ENCODE results near the gene IFNG-AS1.

Gene IFNG-AS1

DNA sequence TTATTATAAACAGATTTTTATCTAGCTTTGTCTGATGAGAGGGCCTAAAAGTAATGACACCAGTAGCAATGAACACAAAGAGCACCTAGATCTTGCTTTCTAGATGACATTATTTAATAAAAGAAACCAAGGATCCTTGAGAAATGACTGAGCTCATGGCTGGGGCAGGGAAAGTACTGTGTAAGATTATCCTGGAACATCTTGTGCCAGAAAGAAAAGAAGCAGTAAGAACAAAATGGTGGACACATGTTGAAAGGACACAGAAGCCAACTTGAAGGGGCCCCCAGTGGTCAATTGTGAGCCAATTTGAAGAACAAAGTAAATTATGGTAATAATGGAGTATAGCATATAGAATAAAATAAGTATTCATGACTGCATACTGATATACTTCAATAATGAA is 10.0 kb downstream of the IFNG-AS1 start:
- H2AFZ ChIP-seq (ENCODE audit: low read length), result no peak overlapping the region
- TF ChIP-seq, protein P1, sequence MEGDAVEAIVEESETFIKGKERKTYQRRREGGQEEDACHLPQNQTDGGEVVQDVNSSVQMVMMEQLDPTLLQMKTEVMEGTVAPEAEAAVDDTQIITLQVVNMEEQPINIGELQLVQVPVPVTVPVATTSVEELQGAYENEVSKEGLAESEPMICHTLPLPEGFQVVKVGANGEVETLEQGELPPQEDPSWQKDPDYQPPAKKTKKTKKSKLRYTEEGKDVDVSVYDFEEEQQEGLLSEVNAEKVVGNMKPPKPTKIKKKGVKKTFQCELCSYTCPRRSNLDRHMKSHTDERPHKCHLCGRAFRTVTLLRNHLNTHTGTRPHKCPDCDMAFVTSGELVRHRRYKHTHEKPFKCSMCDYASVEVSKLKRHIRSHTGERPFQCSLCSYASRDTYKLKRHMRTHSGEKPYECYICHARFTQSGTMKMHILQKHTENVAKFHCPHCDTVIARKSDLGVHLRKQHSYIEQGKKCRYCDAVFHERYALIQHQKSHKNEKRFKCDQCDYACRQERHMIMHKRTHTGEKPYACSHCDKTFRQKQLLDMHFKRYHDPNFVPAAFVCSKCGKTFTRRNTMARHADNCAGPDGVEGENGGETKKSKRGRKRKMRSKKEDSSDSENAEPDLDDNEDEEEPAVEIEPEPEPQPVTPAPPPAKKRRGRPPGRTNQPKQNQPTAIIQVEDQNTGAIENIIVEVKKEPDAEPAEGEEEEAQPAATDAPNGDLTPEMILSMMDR (IDR thresholded peaks at IDR 0.05; ENCODE audit: low read length), result no peak
- TF ChIP-seq EZH2 (IDR thresholded peaks at IDR 0.05; ENCODE audit: borderline replicate concordance, low read length), result no peak
- H3K4me3 ChIP-seq (ENCODE audit: low read depth, low read length, poor library complexity, severe bottlenecking), result no peak overlapping the region
- no peak overlapping the region for H3K9ac ChIP-seq (ENCODE audit: low read length)
- H3K27me3 ChIP-seq (ENCODE audit: insufficient read depth, low read length), result no peaks in the 10 kb centered on the region
- peaks cover 10% of the 10 kb centered on the region for H3K4me1 ChIP-seq (ENCODE audit: insufficient read depth, low read length, severe bottlenecking)
- no peaks in the 10 kb centered on the region for H3K9me2 ChIP-seq (ENCODE audit: low read depth, low read length)
- H3K4me2 ChIP-seq (ENCODE audit: low read length), result no peak overlapping the region
- no peaks in the 10 kb centered on the region for H3K9me3 ChIP-seq (ENCODE audit: low read length)
- no peaks in the 10 kb centered on the region for H3K79me2 ChIP-seq (ENCODE audit: insufficient read depth, low read length)
- H3F3A ChIP-seq (ENCODE audit: insufficient read depth, low read length), result no peaks in the 10 kb centered on the region
- H3K36me3 ChIP-seq (ENCODE audit: insufficient read depth, low read length), result peaks cover 45% of the 10 kb centered on the region
- H3K27ac ChIP-seq (ENCODE audit: low read depth, low read length, poor library complexity, severe bottlenecking), result no peak overlapping the region
- H4K20me1 ChIP-seq (ENCODE audit: insufficient read depth, low read length), result no peaks in the 10 kb centered on the region

DNA sequence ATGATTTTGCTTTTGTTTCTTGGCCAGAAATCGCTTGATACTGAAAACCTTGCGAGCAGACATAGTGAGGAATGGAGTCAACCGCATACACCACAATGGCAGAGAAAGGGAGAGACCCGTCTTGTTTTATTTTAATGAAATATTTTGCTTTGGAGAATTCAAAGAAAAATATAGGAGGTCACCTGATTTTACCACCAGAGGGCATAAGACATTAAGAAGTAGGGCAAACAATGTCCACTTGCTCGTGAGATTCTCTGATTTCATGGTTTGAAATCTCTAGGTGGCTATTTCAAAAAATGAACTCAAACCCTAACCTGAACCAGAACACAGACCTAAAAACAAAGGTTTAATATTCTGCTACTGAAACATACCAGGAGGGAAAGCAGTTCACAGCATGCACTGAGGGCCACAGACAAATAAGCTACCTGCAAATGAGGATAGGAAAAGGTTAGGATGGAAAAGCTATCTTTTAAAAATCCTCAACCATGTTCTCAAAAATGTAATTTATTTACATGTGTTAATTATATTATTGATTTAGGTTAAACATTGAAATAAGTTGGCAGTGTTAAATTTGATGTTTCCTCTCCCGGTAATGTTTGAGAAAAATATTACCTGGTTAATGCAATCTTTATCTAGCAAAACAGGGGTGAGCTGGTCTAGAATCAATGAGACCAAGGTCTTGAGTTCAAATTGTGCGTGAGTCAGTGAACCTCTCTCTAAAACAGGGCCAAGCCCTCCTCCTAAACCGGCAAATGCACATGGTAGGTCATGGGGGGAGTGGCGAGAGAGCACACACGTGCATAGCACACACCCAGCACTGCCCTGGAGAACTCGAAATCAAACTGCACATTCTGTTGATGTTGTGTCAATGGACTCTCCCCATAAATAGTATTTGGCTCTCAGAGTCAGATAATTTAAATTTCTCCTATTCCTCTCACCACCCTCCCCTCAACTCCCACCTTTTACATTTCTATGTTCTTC is 12.5 kb downstream of the IFNG-AS1 start:
- Histone ChIP-seq H3K4me1 (ENCODE audit: insufficient read depth, low read length, severe bottlenecking) (peaks cover 5% of the 10 kb centered on the region), H3K4me2 (ENCODE audit: low read length) (no peak overlapping the region; the same call in 1 of the 2 replicates), H4K20me1 (ENCODE audit: insufficient read depth, low read length) (no peaks in the 10 kb centered on the region), H3K27ac (ENCODE audit: low read depth, low read length, poor library complexity, severe bottlenecking) (no peak overlapping the region), H3F3A (ENCODE audit: insufficient read depth, low read length) (no peaks in the 10 kb centered on the region), H2AFZ (ENCODE audit: low read length) (no peak overlapping the region), H3K79me2 (ENCODE audit: insufficient read depth, low read length) (no peaks in the 10 kb centered on the region), H3K36me3 (ENCODE audit: insufficient read depth, low read length) (peaks cover 39% of the 10 kb centered on the region), H3K9ac (ENCODE audit: low read length) (no peak overlapping the region), H3K27me3 (ENCODE audit: insufficient read depth, low read length) (no peaks in the 10 kb centered on the region), H3K4me3 (ENCODE audit: low read depth, low read length, poor library complexity, severe bottlenecking) (no peak overlapping the region), H3K9me2 (ENCODE audit: low read depth, low read length) (no peaks in the 10 kb centered on the region), H3K9me3 (ENCODE audit: low read length) (no peaks in the 10 kb centered on the region)
- TF ChIP-seq, protein P1 (IDR thresholded peaks at IDR 0.05; ENCODE audit: low read length), result peak; percentile 47; the same call in 1 of the 2 replicates
- TF ChIP-seq EZH2 (IDR thresholded peaks at IDR 0.05; ENCODE audit: borderline replicate concordance, low read length), result no peak

DNA sequence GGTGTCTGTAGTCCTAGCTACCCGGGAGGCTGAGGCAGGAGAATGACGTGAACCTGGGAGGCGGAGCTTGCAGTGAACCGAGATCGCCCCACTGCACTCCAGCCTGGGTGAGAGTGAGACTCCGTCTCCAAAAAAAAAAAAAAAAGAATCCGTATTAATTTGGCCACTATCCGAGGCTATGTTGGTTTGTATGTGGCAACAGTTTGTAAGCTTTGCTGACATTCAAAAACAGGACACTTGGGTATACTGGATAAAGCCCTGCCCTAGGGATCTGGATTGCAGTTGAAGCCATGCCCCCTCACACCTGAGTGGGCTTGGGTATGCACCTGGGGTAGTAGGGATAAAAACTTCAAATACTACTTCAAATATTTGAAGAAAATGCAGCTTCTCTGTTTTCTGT is 14.5 kb downstream of the IFNG-AS1 start:
- Histone ChIP-seq H3K4me3 (ENCODE audit: low read depth, low read length, poor library complexity, severe bottlenecking) (no peak overlapping the region), H3K36me3 (ENCODE audit: insufficient read depth, low read length) (peaks cover 40% of the 10 kb centered on the region), H3K9ac (ENCODE audit: low read length) (no peak overlapping the region), H3K4me1 (ENCODE audit: insufficient read depth, low read length, severe bottlenecking) (peaks cover 5% of the 10 kb centered on the region), H3F3A (ENCODE audit: insufficient read depth, low read length) (no peaks in the 10 kb centered on the region), H3K4me2 (ENCODE audit: low read length) (no peak overlapping the region), H3K27me3 (ENCODE audit: insufficient read depth, low read length) (no peaks in the 10 kb centered on the region), H4K20me1 (ENCODE audit: insufficient read depth, low read length) (no peaks in the 10 kb centered on the region), H3K27ac (ENCODE audit: low read depth, low read length, poor library complexity, severe bottlenecking) (no peak overlapping the region), H3K79me2 (ENCODE audit: insufficient read depth, low read length) (no peaks in the 10 kb centered on the region), H3K9me3 (ENCODE audit: low read length) (no peaks in the 10 kb centered on the region), H3K9me2 (ENCODE audit: low read depth, low read length) (no peaks in the 10 kb centered on the region), H2AFZ (ENCODE audit: low read length) (no peak overlapping the region)
- TF ChIP-seq, protein P1 (IDR thresholded peaks at IDR 0.05; ENCODE audit: low read length), result no peak
- TF ChIP-seq EZH2 (IDR thresholded peaks at IDR 0.05; ENCODE audit: borderline replicate concordance, low read length), result no peak

Data from OCI-LY1 (cell line).